PC-9 (cell line): ENCODE measurements around the gene POP4. TPM values are rescaled to one million over a fixed set of nuclear protein-coding genes. Genes with fewer than 3 reads are reported as not detected.

Experiments used
- BruUV-seq: library from RNA; stranded (reverse); fragments of 400-500 nt; replicated peaks from 2 replicates; lab custom pipeline; 2021; lab: Mats Ljungman, UMichigan
- CTCF ChIA-PET: fragments of 300-600 bp; sonication (Branson Sonifier 250); formaldehyde crosslinking; loops from one replicate; lab custom pipeline; 2022; ENCODE audit warnings: antibody characterized with exemption; lab: Charles Lee
- POLR2A ChIA-PET: fragments of 300-600 bp; sonication (Branson Sonifier 250); formaldehyde crosslinking; loops from one replicate; lab custom pipeline; 2022; ENCODE audit warnings: antibody characterized with exemption; ENCODE audit not compliant: unreplicated experiment; lab: Charles Lee
- DNase-seq, 2 experiments: peaks; one replicate each; pipeline versions ENCODE4 v3.0.0 to v3.0.0-alpha.2; 2015 to 2022; ENCODE audit warnings: mixed read lengths in 1 of 2
- H2AFZ ChIP-seq: fragments of 200-600 bp; sonication (generic); 2 replicates; pipeline ENCODE4 v1.8.1; 2017; ENCODE audit warnings: antibody characterized with exemption
- H3F3A ChIP-seq: fragments of 200-600 bp; sonication (generic); 2 replicates; pipeline ENCODE4 v1.8.1; 2017; ENCODE audit warnings: antibody characterized with exemption, mild to moderate bottlenecking, low read depth; ENCODE audit not compliant: insufficient read depth
- H3K27ac ChIP-seq: fragments of 200-600 bp; sonication (generic); 2 replicates; pipeline ENCODE4 v1.6.1; 2016; ENCODE audit warnings: mixed run types
- H3K27me3 ChIP-seq: fragments of 200-600 bp; sonication (generic); 2 replicates; pipeline ENCODE4 v1.6.1; 2016; ENCODE audit warnings: low read depth, mixed run types; ENCODE audit not compliant: insufficient read depth
- H3K36me3 ChIP-seq: fragments of 200-600 bp; sonication (generic); 2 replicates; pipeline ENCODE4 v1.6.1; 2016; ENCODE audit warnings: low read depth, mixed run types
- H3K4me1 ChIP-seq: fragments of 200-600 bp; sonication (generic); replicated peaks from 2 replicates; pipeline ENCODE4 v1.6.1; 2016; ENCODE audit warnings: mixed run types; ENCODE audit not compliant: insufficient read depth
- H3K4me2 ChIP-seq: fragments of 200-600 bp; sonication (generic); 2 replicates; pipeline ENCODE4 v1.6.1; 2017; ENCODE audit warnings: mixed run types
- H3K4me3 ChIP-seq: fragments of 200-600 bp; sonication (generic); 2 replicates; pipeline ENCODE4 v1.6.1; 2016; ENCODE audit warnings: mixed run types
- H3K79me2 ChIP-seq: fragments of 200-600 bp; sonication (generic); 2 replicates; pipeline ENCODE4 v1.6.1; 2017; ENCODE audit warnings: low read depth, mixed run types
- H3K9me2 ChIP-seq: fragments of 200-600 bp; sonication (generic); 2 replicates; pipeline ENCODE4 v1.8.1; 2017; ENCODE audit warnings: mild to moderate bottlenecking; ENCODE audit not compliant: insufficient read depth
- H3K9me3 ChIP-seq: fragments of 200-600 bp; sonication (generic); 2 replicates; pipeline ENCODE4 v1.8.1; 2016; ENCODE audit warnings: low read depth; ENCODE audit not compliant: insufficient read depth
- H4K20me1 ChIP-seq: fragments of 200-600 bp; sonication (generic); 2 replicates; pipeline ENCODE4 v1.8.1; 2017; ENCODE audit not compliant: insufficient read depth
- CTCF ChIP-seq: fragments of 200-600 bp; sonication (generic); conservative IDR thresholded peaks from 2 replicates; pipeline ENCODE4 v1.6.1; 2017; ENCODE audit warnings: mixed run types, antibody characterized with exemption, mild to moderate bottlenecking, moderate library complexity
- EZH2 ChIP-seq: fragments of 200-600 bp; sonication (generic); IDR thresholded peaks from 2 replicates; pipeline ENCODE4 v1.8.0; 2017; ENCODE audit warnings: antibody characterized with exemption, low read depth
- intact Hi-C: fragments of 100-400 bp; cut with micrococcal nuclease; formaldehyde crosslinking; loops from one replicate; pipeline ENCODE4 v1.10.0; 2022; ENCODE audit not compliant: unreplicated experiment
- total RNA-seq: library from RNA; stranded (reverse); gene quantifications from 2 replicates; pipeline ENCODE4 v1.2.3, GENCODE V29; 2021

POP4 gene
- total RNA-seq, 1 experiment from 2014 or later, result 66.6 TPM

GRCh38 chr19:29612801-29613595 lies 6.9 kb downstream of the POP4 start:
- Histone ChIP-seq H3K36me3 (no peaks in the 10 kb centered on the region), H3K4me1 (no peaks in the 10 kb centered on the region), H3F3A (no peaks in the 10 kb centered on the region), H3K4me3 (no peak overlapping the region), H3K9me3 (no peaks in the 10 kb centered on the region), H3K9me2 (no peaks in the 10 kb centered on the region), H3K27me3 (no peaks in the 10 kb centered on the region), H3K4me2 (no peak overlapping the region), H3K79me2 (no peaks in the 10 kb centered on the region), H2AFZ (no peak overlapping the region), H4K20me1 (no peaks in the 10 kb centered on the region), H3K27ac (no peak overlapping the region)
- intact Hi-C loops, result no loop called here
- TF ChIP-seq CTCF (no peak), EZH2 (no peak)
- no TSS peak for BruUV-seq
- ChIA-PET CTCF (no interaction called here), POLR2A (no interaction called here)
- DNase-seq, result no peak

GRCh38 chr19:29614046-29614445 lies 8.0 kb downstream of the POP4 start:
- ChIA-PET POLR2A (no interaction called here), CTCF (no interaction called here)
- Histone ChIP-seq H3K9me3 (no peaks in the 10 kb centered on the region), H3K27me3 (no peaks in the 10 kb centered on the region), H3K4me1 (no peaks in the 10 kb centered on the region), H3K36me3 (no peaks in the 10 kb centered on the region), H3F3A (no peaks in the 10 kb centered on the region), H3K27ac (no peak overlapping the region), H3K4me3 (no peak overlapping the region), H3K79me2 (no peaks in the 10 kb centered on the region), H3K9me2 (no peaks in the 10 kb centered on the region), H2AFZ (no peak overlapping the region), H4K20me1 (no peaks in the 10 kb centered on the region), H3K4me2 (no peak overlapping the region)
- TF ChIP-seq EZH2, result no peak
- no peak for TF ChIP-seq CTCF
- intact Hi-C loops, result no loop called here
- BruUV-seq, result no TSS peak
- DNase-seq, result no peak

GRCh38 chr19:29614780-29615179 lies 8.7 kb downstream of the POP4 start:
- Histone ChIP-seq H4K20me1 (no peaks in the 10 kb centered on the region), H3K9me3 (no peaks in the 10 kb centered on the region), H3K4me3 (no peak overlapping the region), H3K4me2 (no peak overlapping the region), H3K4me1 (no peaks in the 10 kb centered on the region), H2AFZ (no peak overlapping the region), H3K9me2 (no peaks in the 10 kb centered on the region), H3K79me2 (no peaks in the 10 kb centered on the region), H3F3A (no peaks in the 10 kb centered on the region), H3K27me3 (no peaks in the 10 kb centered on the region), H3K36me3 (no peaks in the 10 kb centered on the region), H3K27ac (no peak overlapping the region)
- DNase-seq, result no peak
- intact Hi-C loops, result no loop called here
- POLR2A ChIA-PET, result interaction anchor here (0.7 kb wide), 1 partner anchor 48 kb away, joined by 9 read pairs; no protein-coding TSS in a partner anchor
- TF ChIP-seq EZH2 (no peak), CTCF (no peak)
- CTCF ChIA-PET, result interaction anchor here (0.6 kb wide), 1 partner anchor 687 kb away, joined by 12 read pairs; no protein-coding TSS in a partner anchor
- no TSS peak for BruUV-seq
